ENCODE data around the gene PEAK3.

PEAK3 gene

GRCh38 chr19:2315121-2315817 is 33.3 kb upstream of the PEAK3 start:
- DNase-seq: no peak

DNA sequence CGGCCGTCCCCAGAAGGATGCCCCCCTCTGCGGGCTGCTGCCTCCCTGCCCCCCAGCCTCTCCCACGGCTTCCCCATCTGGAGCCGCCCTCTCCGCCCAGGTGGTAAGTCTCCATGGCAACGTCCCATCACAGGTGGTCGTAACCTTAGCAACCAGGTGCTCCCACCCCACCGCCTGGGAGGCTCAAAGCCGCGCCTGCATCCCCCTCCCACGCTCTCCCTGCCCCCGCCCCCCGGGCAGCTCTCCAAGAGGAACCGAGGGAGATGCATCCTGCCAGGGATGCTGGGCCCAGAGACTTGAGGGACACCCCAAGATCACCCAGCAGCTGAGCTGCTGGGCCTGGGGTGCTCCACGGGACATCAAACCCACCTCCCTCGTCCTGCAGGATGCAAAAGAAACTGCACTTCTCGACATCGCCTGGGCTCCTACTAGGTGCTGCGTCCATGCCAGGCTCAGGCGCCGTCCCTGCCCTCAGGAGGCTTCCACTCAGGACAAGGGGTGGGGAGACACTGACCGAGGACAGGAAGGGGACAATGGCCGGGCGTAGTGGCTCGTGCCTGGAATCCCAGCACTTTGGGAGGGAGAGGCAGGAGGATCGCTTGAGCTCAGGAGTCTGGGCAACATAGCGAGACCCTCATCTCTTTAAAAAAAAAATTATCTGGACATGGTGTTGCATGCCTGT is 31.0 kb upstream of the PEAK3 start:
- DNase-seq: no peak

GRCh38 chr19:2311093-2311492 is 29.1 kb upstream of the PEAK3 start:
- DNase-seq: no peak

DNA sequence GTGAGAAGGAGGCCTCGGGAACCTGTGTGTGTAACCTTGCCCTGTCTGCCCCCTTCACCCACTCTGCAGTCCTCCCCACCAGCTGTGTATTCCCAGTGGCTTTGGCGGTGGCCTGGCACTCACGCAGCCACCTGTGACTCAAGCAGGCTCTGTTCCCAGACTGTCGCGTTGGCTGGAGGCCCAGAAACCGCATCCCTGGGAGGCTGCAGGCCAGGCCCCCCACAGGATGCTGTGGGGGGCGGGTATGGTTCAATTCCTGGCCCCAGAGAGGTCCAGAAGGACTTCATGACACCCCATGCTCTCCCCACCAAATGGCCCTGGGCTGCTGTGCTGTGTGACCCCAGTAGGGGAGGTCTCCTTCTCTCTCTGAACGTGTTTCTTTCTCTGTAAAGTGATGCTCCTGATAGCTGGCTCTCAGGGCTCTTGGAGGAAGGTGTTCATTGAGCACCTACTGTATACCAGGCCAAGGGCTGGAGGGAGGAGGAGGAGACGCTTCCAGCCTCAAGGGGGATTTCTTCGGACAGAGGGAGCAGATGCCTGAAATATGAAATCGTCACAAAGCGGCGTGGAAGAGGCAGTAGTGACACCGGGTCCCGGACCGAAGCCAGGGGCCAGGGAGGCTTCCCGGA is 27.9 kb upstream of the PEAK3 start:
- DNase-seq: no peak

- peak; percentile 46 for DNase-seq
Measured at GRCh38 chr19:2308114-2308556, 26.2 kb upstream of the PEAK3 start, which contains the start of gene LINGO3. Gene LINGO3 (minus strand): TSS chr19:2308154. CDS start chr19:2291776, 16,378 bp downstream.

GRCh38 chr19:2307518-2308012 is 25.6 kb upstream of the PEAK3 start:
- DNase-seq: no peak

GRCh38 chr19:2306971-2307370 is 25.0 kb upstream of the PEAK3 start:
- DNase-seq: peak; percentile 29

GRCh38 chr19:2306281-2306806 is 24.4 kb upstream of the PEAK3 start:
- no peak for DNase-seq

GRCh38 chr19:2305452-2306280 is 23.7 kb upstream of the PEAK3 start:
- DNase-seq: peak; percentile 84

DNA sequence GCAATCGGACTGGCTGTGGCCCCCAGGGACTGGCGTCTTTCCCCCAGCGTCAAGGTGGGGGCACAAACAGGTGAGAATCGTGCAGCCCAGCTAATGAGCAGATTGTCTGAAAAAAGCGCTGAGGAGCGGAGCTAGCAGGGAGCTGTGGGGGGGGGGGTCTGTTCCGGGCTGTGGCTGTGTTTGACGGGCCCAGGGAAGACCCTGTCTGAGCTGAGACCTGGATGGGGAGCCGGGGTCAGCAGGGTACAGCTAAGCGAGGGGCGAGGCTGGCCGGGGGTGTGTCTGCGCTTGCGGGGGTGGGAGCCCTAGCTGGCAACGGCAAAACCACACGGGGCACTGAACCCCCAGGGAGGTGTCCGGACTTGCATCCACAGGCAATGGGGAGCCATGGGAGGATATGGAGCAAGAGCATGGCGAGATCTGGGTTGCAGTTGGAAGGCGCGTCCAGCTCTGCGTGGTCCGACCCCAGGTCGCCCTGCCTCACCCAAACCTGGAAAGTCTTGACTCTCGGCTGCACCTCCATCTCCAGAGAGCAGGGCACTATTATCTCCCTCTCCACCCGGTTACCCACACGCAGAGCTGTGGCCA is 21.3 kb upstream of the PEAK3 start:
- DNase-seq: no peak

- DNase-seq: peak; percentile 93
Measured at GRCh38 chr19:2302319-2303210, 20.6 kb upstream of the PEAK3 start.

DNA sequence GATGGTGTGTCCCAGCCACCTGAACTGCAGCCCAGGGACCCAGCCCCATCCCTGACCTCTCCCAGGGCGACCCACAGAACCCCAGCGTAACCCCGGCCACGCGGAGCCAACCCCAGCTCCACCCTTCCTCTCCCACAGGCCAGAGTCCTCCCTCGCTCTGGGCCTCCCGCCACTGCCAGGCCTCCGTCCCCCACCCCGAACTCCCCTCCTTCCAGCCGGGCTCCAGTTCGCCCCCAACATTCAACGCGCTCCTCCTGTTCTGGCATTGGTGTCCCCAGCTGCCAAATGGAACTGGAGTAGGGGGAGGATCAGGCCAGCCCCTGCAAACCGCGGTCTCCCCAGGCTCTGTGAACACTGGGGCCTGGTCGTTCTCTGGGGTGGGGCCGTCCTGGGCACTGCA is 18.6 kb upstream of the PEAK3 start:
- no peak for DNase-seq

DNA sequence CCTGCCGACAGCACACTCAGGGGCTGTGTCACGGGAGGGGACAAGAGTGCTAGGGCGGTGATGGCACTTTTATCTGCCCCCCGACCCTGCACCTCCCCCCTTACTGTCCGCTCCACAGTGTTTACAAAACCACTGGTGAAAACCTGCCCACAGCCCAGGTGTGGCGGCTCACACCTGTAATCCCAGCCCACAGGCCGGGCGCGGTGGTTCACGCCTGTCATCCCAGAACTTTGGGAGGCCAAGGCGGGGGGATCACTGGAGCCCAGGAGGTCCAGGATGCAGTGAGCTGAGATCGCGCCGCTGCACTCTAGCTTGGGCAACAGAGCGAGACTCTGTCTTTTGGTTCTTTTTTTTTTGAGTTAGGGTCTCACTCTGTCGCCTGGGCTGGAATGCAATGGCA is 14.2 kb upstream of the PEAK3 start:
- DNase-seq: no peak

DNA sequence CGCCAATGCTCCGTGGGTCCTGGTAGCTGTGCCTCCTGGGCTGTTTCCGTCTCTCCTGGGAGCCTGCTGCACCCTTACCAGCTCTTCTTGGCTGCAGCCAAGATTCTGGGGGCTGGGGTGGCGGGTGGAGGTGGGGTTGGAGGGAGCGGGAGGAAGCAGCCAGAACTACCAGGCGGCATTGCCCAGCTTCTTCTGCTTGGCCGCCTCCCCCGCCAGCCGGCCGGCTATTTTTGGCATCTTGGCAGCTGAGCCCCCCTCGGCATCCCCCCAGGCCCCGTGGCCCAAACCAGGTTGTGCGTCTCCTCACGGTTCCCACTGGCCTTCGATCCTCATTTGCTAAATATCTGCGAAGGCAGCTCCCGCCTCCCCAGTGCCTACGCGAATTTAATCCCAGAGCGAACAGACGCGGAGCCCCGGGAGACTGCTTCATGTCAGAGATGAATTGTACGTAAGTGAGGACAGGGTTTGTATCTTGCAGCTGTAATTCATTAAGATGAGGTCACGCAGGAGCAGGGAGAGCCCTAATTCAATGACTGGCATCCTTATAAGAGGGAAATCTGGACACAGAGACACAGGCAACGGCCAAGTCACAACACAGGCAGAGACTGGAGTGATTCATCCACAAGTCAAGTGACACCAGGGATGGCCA is 12.8 kb upstream of the PEAK3 start:
- peak; percentile 75 for DNase-seq

DNA sequence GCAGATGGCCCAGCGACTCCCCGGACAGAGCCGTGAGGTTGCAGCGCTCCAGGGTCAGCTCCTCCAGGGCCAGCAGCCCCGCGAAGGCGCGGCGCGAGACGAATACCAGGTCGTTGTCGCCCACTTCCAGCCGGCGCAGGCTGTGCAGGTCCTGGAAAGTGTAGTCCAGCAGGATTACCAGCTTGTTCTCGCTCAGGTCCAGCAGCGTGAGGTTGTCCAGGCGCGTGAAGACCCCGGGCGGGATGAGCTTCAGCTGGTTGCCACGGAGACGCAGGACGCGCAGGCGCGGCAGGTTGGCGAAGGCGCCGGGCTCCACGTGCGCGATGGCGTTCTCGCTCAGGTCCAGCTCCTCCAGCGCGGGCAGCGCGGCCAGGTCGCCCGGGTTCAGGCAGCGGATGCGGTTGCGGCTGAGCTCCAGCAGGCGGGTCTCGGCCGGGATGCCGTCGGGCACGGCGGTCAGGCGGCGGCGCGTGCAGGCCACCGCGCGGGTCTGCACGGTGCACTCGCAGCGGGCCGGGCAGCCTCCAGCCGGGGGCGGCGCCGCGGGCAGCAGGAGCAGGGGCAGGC is 9.3 kb upstream of the PEAK3 start:
- DNase-seq: peak; percentile 88

- DNase-seq: peak; percentile 66
Measured at GRCh38 chr19:2290441-2291184, 8.6 kb upstream of the PEAK3 start.

GRCh38 chr19:2289714-2290435 is 7.9 kb upstream of the PEAK3 start:
- no peak for DNase-seq

GRCh38 chr19:2288818-2289713 is 7.1 kb upstream of the PEAK3 start:
- DNase-seq: no peak
